Measurements from ENCODE around the gene STX1A.

STX1A gene

GRCh38 chr7:73682745-73683055, 36.8 kb downstream of the STX1A start:
- no peak overlapping the region for H3K27ac ChIP-seq (ENCODE audit: low read depth, low read length, poor library complexity, severe bottlenecking)
- no peaks in the 10 kb centered on the region for H3K27me3 ChIP-seq (ENCODE audit: insufficient read depth, low read length)
- H4K20me1 ChIP-seq (ENCODE audit: insufficient read depth, low read length), result no peaks in the 10 kb centered on the region
- peak overlapping the region; percentile 74 for H3K4me2 ChIP-seq (ENCODE audit: low read length)
- H3K36me3 ChIP-seq (ENCODE audit: insufficient read depth, low read length), result peaks cover 57% of the 10 kb centered on the region
- H3K4me3 ChIP-seq (ENCODE audit: low read depth, low read length, poor library complexity, severe bottlenecking), result peak overlapping the region; percentile 85
- H3K9me2 ChIP-seq (ENCODE audit: low read depth, low read length), result no peaks in the 10 kb centered on the region
- H3K79me2 ChIP-seq (ENCODE audit: insufficient read depth, low read length), result peaks cover 33% of the 10 kb centered on the region
- no peak overlapping the region for H2AFZ ChIP-seq (ENCODE audit: low read length)
- no peak for TF ChIP-seq EZH2 (IDR thresholded peaks at IDR 0.05; ENCODE audit: borderline replicate concordance, low read length)
- TF ChIP-seq, protein P1, sequence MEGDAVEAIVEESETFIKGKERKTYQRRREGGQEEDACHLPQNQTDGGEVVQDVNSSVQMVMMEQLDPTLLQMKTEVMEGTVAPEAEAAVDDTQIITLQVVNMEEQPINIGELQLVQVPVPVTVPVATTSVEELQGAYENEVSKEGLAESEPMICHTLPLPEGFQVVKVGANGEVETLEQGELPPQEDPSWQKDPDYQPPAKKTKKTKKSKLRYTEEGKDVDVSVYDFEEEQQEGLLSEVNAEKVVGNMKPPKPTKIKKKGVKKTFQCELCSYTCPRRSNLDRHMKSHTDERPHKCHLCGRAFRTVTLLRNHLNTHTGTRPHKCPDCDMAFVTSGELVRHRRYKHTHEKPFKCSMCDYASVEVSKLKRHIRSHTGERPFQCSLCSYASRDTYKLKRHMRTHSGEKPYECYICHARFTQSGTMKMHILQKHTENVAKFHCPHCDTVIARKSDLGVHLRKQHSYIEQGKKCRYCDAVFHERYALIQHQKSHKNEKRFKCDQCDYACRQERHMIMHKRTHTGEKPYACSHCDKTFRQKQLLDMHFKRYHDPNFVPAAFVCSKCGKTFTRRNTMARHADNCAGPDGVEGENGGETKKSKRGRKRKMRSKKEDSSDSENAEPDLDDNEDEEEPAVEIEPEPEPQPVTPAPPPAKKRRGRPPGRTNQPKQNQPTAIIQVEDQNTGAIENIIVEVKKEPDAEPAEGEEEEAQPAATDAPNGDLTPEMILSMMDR (IDR thresholded peaks at IDR 0.05; ENCODE audit: low read length), result no peak
- peaks cover 36% of the 10 kb centered on the region for H3K4me1 ChIP-seq (ENCODE audit: insufficient read depth, low read length, severe bottlenecking)
- no peaks in the 10 kb centered on the region for H3K9me3 ChIP-seq (ENCODE audit: low read length)
- H3F3A ChIP-seq (ENCODE audit: insufficient read depth, low read length), result no peaks in the 10 kb centered on the region
- H3K9ac ChIP-seq (ENCODE audit: low read length), result peak overlapping the region; percentile 82

DNA sequence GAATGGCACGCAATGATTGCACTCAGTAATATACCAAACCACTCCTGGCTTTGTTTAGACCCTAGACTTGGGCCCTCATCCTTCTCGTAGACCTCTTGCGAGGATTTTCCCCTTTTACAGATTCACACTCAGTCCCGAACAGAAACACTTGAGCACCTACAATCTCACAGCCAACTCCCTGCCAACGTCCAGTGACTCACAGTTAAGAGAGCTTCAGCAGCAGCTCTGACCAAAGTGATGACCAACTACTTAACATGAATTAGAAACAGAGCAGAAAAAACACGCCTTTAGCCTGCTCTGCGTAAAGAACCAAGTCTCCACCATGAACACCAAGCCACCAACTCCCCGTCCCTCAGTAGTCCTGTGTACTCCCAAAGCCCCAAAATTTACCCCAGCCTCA, 38.4 kb downstream of the STX1A start:
- H3K79me2 ChIP-seq (ENCODE audit: insufficient read depth, low read length), result peaks cover 27% of the 10 kb centered on the region
- TF ChIP-seq EZH2 (IDR thresholded peaks at IDR 0.05; ENCODE audit: borderline replicate concordance, low read length), result no peak
- TF ChIP-seq, protein P1 (IDR thresholded peaks at IDR 0.05; ENCODE audit: low read length), result no peak

DNA sequence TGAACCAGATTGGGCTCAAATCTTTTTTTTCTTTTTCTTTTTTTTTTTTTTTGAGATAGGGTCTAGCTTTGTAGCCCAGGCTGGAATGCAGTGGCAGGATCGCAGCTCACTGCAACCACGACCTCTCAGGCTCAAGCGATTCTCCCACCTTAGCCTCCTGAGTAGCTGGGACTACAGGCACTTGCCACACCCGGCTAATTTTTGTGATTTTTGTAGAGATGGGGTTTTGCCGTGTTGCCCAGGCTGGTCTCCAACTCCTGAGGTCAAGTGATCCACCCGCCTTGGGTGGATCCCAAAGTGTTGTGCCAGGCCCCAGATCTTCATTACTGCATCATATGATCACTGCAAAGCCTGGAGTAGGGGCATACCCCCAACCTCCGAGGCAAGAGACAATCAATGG, 39.0 kb downstream of the STX1A start:
- Histone ChIP-seq H3F3A (ENCODE audit: insufficient read depth, low read length) (no peaks in the 10 kb centered on the region), H3K36me3 (ENCODE audit: insufficient read depth, low read length) (peaks cover 38% of the 10 kb centered on the region), H3K4me2 (ENCODE audit: low read length) (no peak overlapping the region; the same call in 1 of the 2 replicates), H3K9me3 (ENCODE audit: low read length) (no peaks in the 10 kb centered on the region), H3K79me2 (ENCODE audit: insufficient read depth, low read length) (peaks cover 27% of the 10 kb centered on the region), H3K9ac (ENCODE audit: low read length) (no peak overlapping the region), H3K27me3 (ENCODE audit: insufficient read depth, low read length) (no peaks in the 10 kb centered on the region), H4K20me1 (ENCODE audit: insufficient read depth, low read length) (no peaks in the 10 kb centered on the region), H3K4me3 (ENCODE audit: low read depth, low read length, poor library complexity, severe bottlenecking) (no peak overlapping the region), H2AFZ (ENCODE audit: low read length) (no peak overlapping the region), H3K4me1 (ENCODE audit: insufficient read depth, low read length, severe bottlenecking) (peaks cover 35% of the 10 kb centered on the region), H3K27ac (ENCODE audit: low read depth, low read length, poor library complexity, severe bottlenecking) (no peak overlapping the region), H3K9me2 (ENCODE audit: low read depth, low read length) (no peaks in the 10 kb centered on the region)
- TF ChIP-seq EZH2 (IDR thresholded peaks at IDR 0.05; ENCODE audit: borderline replicate concordance, low read length), result no peak
- TF ChIP-seq, protein P1 (IDR thresholded peaks at IDR 0.05; ENCODE audit: low read length), result no peak

More for the DNA sequence above, 38.4 kb downstream of the STX1A start:
- peaks cover 36% of the 10 kb centered on the region for H3K4me1 ChIP-seq (ENCODE audit: insufficient read depth, low read length, severe bottlenecking)
- H3F3A ChIP-seq (ENCODE audit: insufficient read depth, low read length), result no peaks in the 10 kb centered on the region
- H3K36me3 ChIP-seq (ENCODE audit: insufficient read depth, low read length), result peaks cover 41% of the 10 kb centered on the region
- peak overlapping the region; percentile 74; the same call in 1 of the 2 replicates for H3K4me2 ChIP-seq (ENCODE audit: low read length)
- no peaks in the 10 kb centered on the region for H3K9me2 ChIP-seq (ENCODE audit: low read depth, low read length)
- H3K27me3 ChIP-seq (ENCODE audit: insufficient read depth, low read length), result no peaks in the 10 kb centered on the region
- no peaks in the 10 kb centered on the region for H4K20me1 ChIP-seq (ENCODE audit: insufficient read depth, low read length)
- H3K9me3 ChIP-seq (ENCODE audit: low read length), result no peaks in the 10 kb centered on the region
- no peak overlapping the region for H3K4me3 ChIP-seq (ENCODE audit: low read depth, low read length, poor library complexity, severe bottlenecking)
- no peak overlapping the region for H3K9ac ChIP-seq (ENCODE audit: low read length)
- no peak overlapping the region for H2AFZ ChIP-seq (ENCODE audit: low read length)
- no peak overlapping the region for H3K27ac ChIP-seq (ENCODE audit: low read depth, low read length, poor library complexity, severe bottlenecking)

Data from OCI-LY1 (cell line).